Testis (tissue), 3 donors: ENCODE measurements around the gene TEX22. TPM values are rescaled to one million over a fixed set of nuclear protein-coding genes. Genes with fewer than 3 reads are reported as not detected.

ENCODE experiments used
- DNase-seq: peaks from one replicate; pipeline ENCODE4 v3.0.0-alpha.2; 2019
- H3K27ac ChIP-seq, 2 donors: fragments of 200-600 bp; sonication (generic); one replicate each; pipeline ENCODE4 v1.5.1; 2019
- H3K27me3 ChIP-seq: fragments of 200-600 bp; sonication (generic); one replicate; pipeline ENCODE4 v1.5.1; 2019
- H3K36me3 ChIP-seq: fragments of 200-600 bp; sonication (generic); one replicate; pipeline ENCODE4 v1.5.1; 2017; ENCODE audit warnings: low read depth; ENCODE audit errors: missing control alignments
- H3K4me1 ChIP-seq: fragments of 200-600 bp; sonication (generic); one replicate; pipeline ENCODE4 v1.5.1; 2019
- H3K4me3 ChIP-seq, 2 donors: fragments of 200-600 bp; sonication (generic); one replicate each; pipeline ENCODE4 v1.5.1; 2017 to 2019
- H3K9me3 ChIP-seq: fragments of 200-600 bp; sonication (generic); one replicate; pipeline ENCODE4 v1.5.1; 2017
- CTCF ChIP-seq, 3 experiments: fragments of 450-650 bp in 2 of 3; fragments of 200-600 bp in 1 of 3; sonication (generic) in 1 of 3; IDR thresholded peaks; one replicate each; pipeline ENCODE4 v1.5.1; 2016 to 2019; ENCODE audit warnings: antibody characterized with exemption in 3 of 3, mild to moderate bottlenecking in 2 of 3, moderate library complexity in 1 of 3
- POLR2A ChIP-seq: fragments of 450-650 bp; IDR thresholded peaks from one replicate; pipeline ENCODE4 v1.6.1; 2017; ENCODE audit warnings: antibody characterized with exemption, mild to moderate bottlenecking, moderate library complexity
- WGBS, 2 donors: methylation state at CpG; one replicate each; pipeline ENCODE4 v1.1.5; 2018; 5-methylcytosine and 5-hydroxymethylcytosine counted together
- intact Hi-C: fragments of 100-400 bp; cut with DNase I; formaldehyde crosslinking; loops from one replicate; pipeline ENCODE4 v1.15.1; 2023; ENCODE audit warnings: low total_unique reads
- polyA plus RNA-seq: library from polyadenylated mRNA; stranded (reverse); fragments of 350-450 nt; fragmentation: Illumina TruSeq; extraction: RNeasy Lipid Tissue Mini Kit (QIAGEN cat#74804); gene quantifications from one replicate; pipeline ENCODE4 v1.2.3, GENCODE V29; 2014; ENCODE audit warnings: low read depth, low replicate concordance; ENCODE audit not compliant: insufficient read depth
- total RNA-seq, 2 donors: library from RNA; depleted of rRNA; stranded (reverse); fragments of >200 nt; gene quantifications; one replicate each; pipeline ENCODE4 v1.2.3, GENCODE V29; 2016

TEX22 gene
- total and polyA plus RNA-seq, 3 donors from 2014 or later: 5.2 to 21.5 (median 6.6) TPM

GRCh38 chr14:105385698-105386365 lies 12.5 kb upstream of the TEX22 start:
- Histone ChIP-seq H3K4me1 (no peaks in the 10 kb centered on the region), H3K4me3 (no peak overlapping the region), H3K27me3 (no peaks in the 10 kb centered on the region), H3K27ac (no peak overlapping the region), H3K9me3 (no peaks in the 10 kb centered on the region), H3K36me3 (no peaks in the 10 kb centered on the region)
- 90 to 92% methylated on average over 19 to 22 of the region's 22 CpGs for WGBS, 2 donors
- TF ChIP-seq POLR2A (no peak), CTCF (IDR thresholded peaks at IDR 0.05) (no peak)
- no peak for DNase-seq
- intact Hi-C loops: no loop called here

- H3K36me3 ChIP-seq: no peaks in the 10 kb centered on the region
Measured at GRCh38 chr14:105386581-105387529, 11.5 kb upstream of the TEX22 start.

GRCh38 chr14:105387530-105387922 lies 10.8 kb upstream of the TEX22 start:
- H3K27ac ChIP-seq: no peak overlapping the region
- no peaks in the 10 kb centered on the region for H3K27me3 ChIP-seq
- DNase-seq: no peak
- intact Hi-C loops: no loop called here
- H3K36me3 ChIP-seq: no peaks in the 10 kb centered on the region
- TF ChIP-seq POLR2A: no peak
- TF ChIP-seq CTCF (IDR thresholded peaks at IDR 0.05): no peak
- H3K9me3 ChIP-seq: no peaks in the 10 kb centered on the region
- H3K4me3 ChIP-seq: no peak overlapping the region
- no peaks in the 10 kb centered on the region for H3K4me1 ChIP-seq
- 90 to 95% methylated on average over 3 to 9 of the region's 10 CpGs for WGBS, 2 donors

More at GRCh38 chr14:105386581-105387529, 11.5 kb upstream of the TEX22 start:
- TF ChIP-seq CTCF (IDR thresholded peaks at IDR 0.05) (no peak), POLR2A (no peak)
- Histone ChIP-seq H3K27me3 (no peaks in the 10 kb centered on the region), H3K9me3 (no peaks in the 10 kb centered on the region), H3K4me3 (no peak overlapping the region), H3K4me1 (no peaks in the 10 kb centered on the region), H3K27ac (no peak overlapping the region)
- WGBS, 2 donors: 91 to 96% methylated on average over 9 to 32 of the region's 33 CpGs
- intact Hi-C loops: no loop called here
- DNase-seq: no peak

- no peak overlapping the region for H3K27ac ChIP-seq
- TF ChIP-seq CTCF (IDR thresholded peaks at IDR 0.05) (no peak), POLR2A (no peak)
- H3K9me3 ChIP-seq: no peaks in the 10 kb centered on the region
- no peaks in the 10 kb centered on the region for H3K4me1 ChIP-seq
- H3K27me3 ChIP-seq: no peaks in the 10 kb centered on the region
- intact Hi-C loops: no loop called here
- H3K4me3 ChIP-seq: no peak overlapping the region
- H3K36me3 ChIP-seq: no peaks in the 10 kb centered on the region
- DNase-seq: no peak
- WGBS, 2 donors: 89 to 92% methylated on average over 10 to 25 of the region's 25 CpGs
Measured at GRCh38 chr14:105388110-105388951, 10.0 kb upstream of the TEX22 start.
